Neuron (in vitro differentiated cells): Measurements from ENCODE around the gene KIF20B.
"Not testable (repeated sequence)": the region's sequence is repeated elsewhere in the genome, so short reads cannot be mapped to it uniquely, and the experiment has no call there.

Experiments
- H2AFZ ChIP-seq: one replicate; pipeline ENCODE4 v1.6.1; 2013; ENCODE audit warnings: low read depth, mild to moderate bottlenecking, inconsistent platforms, low read length, moderate library complexity
- H3K27me3 ChIP-seq: one replicate; pipeline ENCODE4 v1.6.1; 2013; ENCODE audit warnings: low read length; ENCODE audit not compliant: insufficient read depth
- H3K36me3 ChIP-seq: one replicate; pipeline ENCODE4 v1.6.1; 2013; ENCODE audit warnings: low read length; ENCODE audit not compliant: insufficient read depth
- H3K4me1 ChIP-seq: one replicate; pipeline ENCODE4 v1.6.1; 2013; ENCODE audit warnings: low read length; ENCODE audit not compliant: insufficient read depth
- H3K4me3 ChIP-seq: 2 replicates; pipeline ENCODE4 v1.5.1; 2013; ENCODE audit warnings: mild to moderate bottlenecking, low read length, moderate library complexity
- H3K9me3 ChIP-seq: one replicate; pipeline ENCODE4 v1.6.1; 2013; ENCODE audit warnings: low read length

The KIF20B gene

DNA sequence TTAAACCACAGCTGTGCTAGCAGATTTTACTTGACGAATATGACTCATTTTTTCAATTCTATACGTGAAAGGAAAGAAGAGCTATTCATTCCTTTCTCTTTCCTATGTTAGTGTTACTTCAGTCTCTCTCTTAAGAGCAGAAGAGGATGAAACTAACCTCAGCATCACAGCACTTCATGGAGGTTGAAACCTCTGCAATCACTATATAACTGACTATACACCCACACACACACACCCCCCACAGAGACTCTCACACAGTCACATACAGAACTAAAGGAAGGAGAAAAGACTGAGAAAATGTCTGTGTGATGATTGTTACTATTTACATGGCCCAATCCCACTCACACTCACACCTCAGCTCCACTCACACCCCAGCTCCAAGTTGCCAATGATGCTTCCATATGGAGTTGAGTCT lies 104.2 kb downstream of the KIF20B start:
- no peaks in the 10 kb centered on the region for H3K4me1 ChIP-seq
- H3K36me3 ChIP-seq, result no peaks in the 10 kb centered on the region
- no peaks in the 10 kb centered on the region for H3K9me3 ChIP-seq
- H3K4me3 ChIP-seq, result no peak overlapping the region
- H2AFZ ChIP-seq, result no peak overlapping the region
- no peaks in the 10 kb centered on the region for H3K27me3 ChIP-seq

- no peak overlapping the region for H3K4me3 ChIP-seq
- H3K4me1 ChIP-seq, result no peaks in the 10 kb centered on the region
- no peak overlapping the region for H2AFZ ChIP-seq
- H3K36me3 ChIP-seq, result no peaks in the 10 kb centered on the region
- no peaks in the 10 kb centered on the region for H3K9me3 ChIP-seq
- H3K27me3 ChIP-seq, result no peaks in the 10 kb centered on the region
These were observed 107.5 kb downstream of the KIF20B start for GRCh38 chr10:89808842-89809241.

DNA sequence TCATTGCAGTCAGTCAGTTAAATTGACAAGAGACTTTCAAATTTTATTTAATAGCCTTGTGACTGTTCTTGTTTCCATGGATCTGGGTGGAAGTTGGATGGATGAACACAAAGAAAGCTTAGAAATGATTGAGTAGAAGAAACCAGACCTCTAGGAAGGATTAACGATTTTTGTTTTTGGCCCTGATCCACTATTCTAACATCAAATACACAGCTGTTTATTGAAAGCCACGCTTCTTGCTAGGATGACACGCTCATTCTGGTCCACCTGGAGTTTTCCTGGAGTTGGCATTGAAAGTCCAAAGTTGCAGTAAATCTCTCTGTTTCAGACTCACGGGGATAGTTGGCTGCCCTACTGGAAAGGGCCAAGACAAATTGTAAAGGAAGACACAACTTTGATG lies 108.4 kb downstream of the KIF20B start:
- H3K9me3 ChIP-seq, result no peaks in the 10 kb centered on the region
- H3K4me3 ChIP-seq, result no peak overlapping the region
- H2AFZ ChIP-seq, result no peak overlapping the region
- no peaks in the 10 kb centered on the region for H3K27me3 ChIP-seq
- no peaks in the 10 kb centered on the region for H3K4me1 ChIP-seq
- H3K36me3 ChIP-seq, result no peaks in the 10 kb centered on the region

GRCh38 chr10:89810908-89811525 lies 109.6 kb downstream of the KIF20B start:
- Histone ChIP-seq H3K4me1 (no peaks in the 10 kb centered on the region), H3K4me3 (no peak overlapping the region), H3K36me3 (no peaks in the 10 kb centered on the region), H3K9me3 (no peaks in the 10 kb centered on the region), H3K27me3 (no peaks in the 10 kb centered on the region), H2AFZ (no peak overlapping the region)

GRCh38 chr10:89813546-89813945 lies 112.2 kb downstream of the KIF20B start:
- H3K27me3 ChIP-seq, result no peaks in the 10 kb centered on the region
- no peak overlapping the region for H3K4me3 ChIP-seq
- no peaks in the 10 kb centered on the region for H3K9me3 ChIP-seq
- no peak overlapping the region for H2AFZ ChIP-seq
- no peaks in the 10 kb centered on the region for H3K4me1 ChIP-seq
- H3K36me3 ChIP-seq, result no peaks in the 10 kb centered on the region

DNA sequence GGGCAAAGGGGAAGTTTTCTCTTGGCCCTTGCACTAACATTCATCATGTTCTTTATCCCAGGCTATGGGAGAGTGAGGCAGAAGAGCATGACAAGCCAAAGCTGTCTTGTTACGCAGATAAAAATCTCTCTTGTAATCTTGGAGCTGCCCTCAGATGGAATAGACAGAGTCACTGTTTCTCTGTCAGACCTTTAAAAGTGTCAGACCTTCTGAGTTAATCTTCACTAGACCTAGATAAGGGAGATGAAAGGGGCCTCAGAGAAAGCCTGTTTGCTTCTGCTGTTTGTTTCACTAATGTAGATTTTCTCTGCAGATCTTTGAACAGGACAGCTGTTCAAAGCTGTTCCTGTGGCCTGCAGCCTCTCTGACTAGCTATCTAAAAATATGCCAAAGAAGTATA lies 112.9 kb downstream of the KIF20B start:
- no peak overlapping the region for H2AFZ ChIP-seq

DNA sequence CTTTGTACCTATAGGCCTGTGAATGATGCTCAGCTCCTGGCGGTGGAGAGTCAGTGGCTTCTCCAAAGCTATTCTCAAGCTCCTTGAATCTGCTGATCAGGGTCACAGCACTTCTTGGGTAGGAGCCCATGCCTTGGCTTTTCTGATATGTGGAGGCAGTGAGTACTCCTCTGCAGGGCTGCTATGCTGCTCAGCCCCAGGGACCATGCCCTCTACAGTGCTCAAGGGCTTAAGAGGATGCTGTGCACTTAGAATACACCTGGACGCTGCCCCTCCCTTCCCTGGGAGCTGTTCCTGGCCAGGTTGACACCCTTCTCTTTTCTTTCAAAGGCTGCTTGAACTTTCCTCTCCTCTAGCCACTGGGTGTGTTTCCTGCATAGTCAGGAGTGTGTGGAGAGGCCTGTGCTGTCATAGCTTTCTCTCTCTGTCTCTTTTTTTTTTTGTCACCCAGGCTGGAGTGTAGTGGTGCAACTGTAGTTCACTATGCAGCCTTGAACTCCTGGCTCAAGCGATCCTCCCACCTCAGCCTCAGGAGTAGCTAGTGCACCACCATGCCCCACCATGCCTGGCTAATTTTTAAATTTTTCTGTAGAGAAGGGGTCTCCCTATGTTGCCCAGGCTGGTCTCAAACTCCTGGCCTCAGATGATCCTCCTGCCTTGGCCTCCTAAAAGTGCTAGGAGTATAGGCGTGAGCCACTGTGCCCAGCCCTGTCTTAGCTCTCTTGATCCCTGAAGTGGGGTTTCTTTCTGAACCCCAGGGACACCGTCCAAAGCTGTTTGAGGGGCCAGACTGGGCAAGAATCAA lies 113.9 kb downstream of the KIF20B start:
- no peaks in the 10 kb centered on the region for H3K27me3 ChIP-seq
- no peaks in the 10 kb centered on the region for H3K4me1 ChIP-seq
- H3K9me3 ChIP-seq, result no peaks in the 10 kb centered on the region
- H3K36me3 ChIP-seq, result no peaks in the 10 kb centered on the region
- H3K4me3 ChIP-seq, result no peak overlapping the region
- H2AFZ ChIP-seq, result no peak overlapping the region

More for the DNA sequence above, 112.9 kb downstream of the KIF20B start:
- Histone ChIP-seq H3K27me3 (no peaks in the 10 kb centered on the region), H3K36me3 (no peaks in the 10 kb centered on the region), H3K9me3 (no peaks in the 10 kb centered on the region), H3K4me3 (no peak overlapping the region), H3K4me1 (no peaks in the 10 kb centered on the region)

GRCh38 chr10:89819008-89819407 lies 117.6 kb downstream of the KIF20B start:
- not testable (repeated sequence) for H3K36me3 ChIP-seq, H3K4me3 ChIP-seq, H3K4me1 ChIP-seq, H3K9me3 ChIP-seq, H2AFZ ChIP-seq, H3K27me3 ChIP-seq
